ENCODE data around the gene MRPL47.

The MRPL47 gene

GRCh38 chr3:179544981-179545645 lies 59.3 kb downstream of the MRPL47 start:
- TF ChIP-seq TEAD4 (IDR thresholded peaks at IDR 0.05), result no peak
- no peak for TF ChIP-seq TAF1 (IDR thresholded peaks at IDR 0.05; ENCODE audit: low read depth)
- TF ChIP-seq MAX (IDR thresholded peaks at IDR 0.05), result no peak
- TF ChIP-seq ZBTB7A (IDR thresholded peaks at IDR 0.05; ENCODE audit: low read depth), result no peak
- no peak for TF ChIP-seq NFIC (IDR thresholded peaks at IDR 0.05)
- no peak for TF ChIP-seq FOXM1 (IDR thresholded peaks at IDR 0.05; ENCODE audit: borderline replicate concordance, low read depth)
- TF ChIP-seq RAD21 (IDR thresholded peaks at IDR 0.05; ENCODE audit: low read depth), result no peak
- TF ChIP-seq YY1 (IDR thresholded peaks at IDR 0.05; ENCODE audit: low read depth), result no peak
- TF ChIP-seq CREB1 (IDR thresholded peaks at IDR 0.05; ENCODE audit: low read depth), result no peak

GRCh38 chr3:179542375-179542774 lies 62.1 kb downstream of the MRPL47 start:
- no peak for TF ChIP-seq MAX (IDR thresholded peaks at IDR 0.05)
- TF ChIP-seq FOXM1 (IDR thresholded peaks at IDR 0.05; ENCODE audit: borderline replicate concordance, low read depth), result no peak
- no peak for TF ChIP-seq EGR1 (IDR thresholded peaks at IDR 0.05)
- no peak for TF ChIP-seq CEBPB (IDR thresholded peaks at IDR 0.05)
- no peak for TF ChIP-seq TEAD4 (IDR thresholded peaks at IDR 0.05)
- no peak for TF ChIP-seq CREB1 (IDR thresholded peaks at IDR 0.05; ENCODE audit: low read depth)
- TF ChIP-seq RAD21 (IDR thresholded peaks at IDR 0.05; ENCODE audit: low read depth), result no peak
- TF ChIP-seq TAF1 (IDR thresholded peaks at IDR 0.05; ENCODE audit: low read depth), result no peak
- no peak for TF ChIP-seq YY1 (IDR thresholded peaks at IDR 0.05; ENCODE audit: low read depth)
- no peak for TF ChIP-seq NFIC (IDR thresholded peaks at IDR 0.05)

GRCh38 chr3:179541596-179541995 lies 62.8 kb downstream of the MRPL47 start:
- TF ChIP-seq MAX (IDR thresholded peaks at IDR 0.05) (no peak), ZBTB7A (IDR thresholded peaks at IDR 0.05; ENCODE audit: low read depth) (no peak), TEAD4 (IDR thresholded peaks at IDR 0.05) (no peak), TAF1 (IDR thresholded peaks at IDR 0.05; ENCODE audit: low read depth) (no peak), CEBPB (IDR thresholded peaks at IDR 0.05) (no peak), CREB1 (IDR thresholded peaks at IDR 0.05; ENCODE audit: low read depth) (no peak), EGR1 (IDR thresholded peaks at IDR 0.05) (no peak), FOXM1 (IDR thresholded peaks at IDR 0.05; ENCODE audit: borderline replicate concordance, low read depth) (no peak), USF1 (IDR thresholded peaks at IDR 0.05) (no peak), REST (IDR thresholded peaks at IDR 0.05; ENCODE audit: low read depth) (no peak), EP300 (IDR thresholded peaks at IDR 0.05; ENCODE audit: borderline replicate concordance) (no peak), YY1 (IDR thresholded peaks at IDR 0.05; ENCODE audit: low read depth) (no peak), TCF12 (IDR thresholded peaks at IDR 0.05; ENCODE audit: low read depth) (no peak), RAD21 (IDR thresholded peaks at IDR 0.05; ENCODE audit: low read depth) (no peak), NFIC (IDR thresholded peaks at IDR 0.05) (no peak)

- TF ChIP-seq MAX (IDR thresholded peaks at IDR 0.05), result no peak
- TF ChIP-seq RAD21 (IDR thresholded peaks at IDR 0.05; ENCODE audit: low read depth), result no peak
- no peak for TF ChIP-seq EP300 (IDR thresholded peaks at IDR 0.05; ENCODE audit: borderline replicate concordance)
- no peak for TF ChIP-seq TCF12 (IDR thresholded peaks at IDR 0.05; ENCODE audit: low read depth)
- no peak for TF ChIP-seq EGR1 (IDR thresholded peaks at IDR 0.05)
- no peak for TF ChIP-seq YY1 (IDR thresholded peaks at IDR 0.05; ENCODE audit: low read depth)
- TF ChIP-seq REST (IDR thresholded peaks at IDR 0.05; ENCODE audit: low read depth), result no peak
- TF ChIP-seq ZBTB7A (IDR thresholded peaks at IDR 0.05; ENCODE audit: low read depth), result no peak
- no peak for TF ChIP-seq NFIC (IDR thresholded peaks at IDR 0.05)
- TF ChIP-seq CEBPB (IDR thresholded peaks at IDR 0.05), result no peak
- no peak for TF ChIP-seq CREB1 (IDR thresholded peaks at IDR 0.05; ENCODE audit: low read depth)
- TF ChIP-seq FOXM1 (IDR thresholded peaks at IDR 0.05; ENCODE audit: borderline replicate concordance, low read depth), result no peak
- TF ChIP-seq TAF1 (IDR thresholded peaks at IDR 0.05; ENCODE audit: low read depth), result no peak
- TF ChIP-seq USF1 (IDR thresholded peaks at IDR 0.05), result no peak
- no peak for TF ChIP-seq TEAD4 (IDR thresholded peaks at IDR 0.05)
These were observed 63.3 kb downstream of the MRPL47 start for GRCh38 chr3:179541094-179541493.

All from Ishikawa (cell line).